ENCODE results near the gene MAPKAPK3.

- TF ChIP-seq CEBPB (IDR thresholded peaks at IDR 0.05): no peak
- TF ChIP-seq NFIC (IDR thresholded peaks at IDR 0.05): no peak
These were observed 13.5 kb upstream of the MAPKAPK3 start for GRCh38 chr3:50603261-50604109.
